ENCODE results near the gene ABCC8. TPM values are rescaled to one million over a fixed set of nuclear protein-coding genes. Genes with fewer than 3 reads are reported as not detected.

Gene ABCC8
- total RNA-seq, 4 donors from 2014 or later: 0.40 to 4.0 (median 3.5) TPM

- Histone ChIP-seq H3K27me3 (no peaks in the 10 kb centered on the region), H3K4me1 (no peaks in the 10 kb centered on the region), H3K27ac (no peak overlapping the region), H3K4me3 (no peak overlapping the region), H3K36me3 (no peaks in the 10 kb centered on the region), H3K9me3 (no peaks in the 10 kb centered on the region)
- 89 to 94% methylated on average over 3 to 6 of the region's 6 CpGs for WGBS, 2 donors (ENCODE audit: low coverage in 1 of 2)
- TF ChIP-seq POLR2AphosphoS5 (IDR thresholded peaks at IDR 0.05) (no peak), EP300 (IDR thresholded peaks at IDR 0.05; ENCODE audit: low read depth) (no peak), POLR2A (IDR thresholded peaks at IDR 0.05) (no peak), CTCF (IDR thresholded peaks at IDR 0.05) (no peak)
- intact Hi-C loops (cut with DNase I; ENCODE audit: low total_unique reads) (no loop called here), in situ Hi-C loops (cut with MboI; ENCODE audit: low pct_ligation_motif_present in 1 of 4, low pct_unique_long_range_greater_than_20kb in 1 of 4, low sequenced_read_pairs in 3 of 4) (loop anchor here in 3 of 4 donors (5.0 to 25.0 kb wide), 3 partner anchors 122 to 269 kb away; partner anchors contain the start of gene KCNJ11 (in 1 of the 3))
- DNase-seq: no peak
Measured at GRCh38 chr11:17506314-17506713, 29.7 kb upstream of the ABCC8 start.

GRCh38 chr11:17505146-17505545, 28.5 kb upstream of the ABCC8 start:
- Histone ChIP-seq H3K36me3 (no peaks in the 10 kb centered on the region), H3K4me3 (no peak overlapping the region), H3K9me3 (no peaks in the 10 kb centered on the region), H3K4me1 (no peaks in the 10 kb centered on the region), H3K27ac (no peak overlapping the region), H3K27me3 (no peaks in the 10 kb centered on the region)
- WGBS, 2 donors (ENCODE audit: low coverage in 1 of 2): 67% methylated on average over 4 of the region's 4 CpGs; no CpG with 5 or more reads in 1 of the 2 donors
- no peak for TF ChIP-seq EP300 (IDR thresholded peaks at IDR 0.05; ENCODE audit: low read depth)
- TF ChIP-seq POLR2AphosphoS5 (IDR thresholded peaks at IDR 0.05): no peak
- no peak for TF ChIP-seq CTCF (IDR thresholded peaks at IDR 0.05)
- no peak for TF ChIP-seq POLR2A (IDR thresholded peaks at IDR 0.05)
- DNase-seq: no peak
- intact Hi-C loops (cut with DNase I; ENCODE audit: low total_unique reads): loop anchor here (2.0 kb wide), 1 partner anchor 120 kb away; no protein-coding TSS in a partner anchor
- in situ Hi-C loops (cut with MboI; ENCODE audit: low pct_ligation_motif_present in 1 of 4, low pct_unique_long_range_greater_than_20kb in 1 of 4, low sequenced_read_pairs in 3 of 4): loop anchor here in 3 of 4 donors (5.0 to 25.0 kb wide), 3 partner anchors 120 to 268 kb away; partner anchors contain the start of gene KCNJ11 (in 1 of the 3)

GRCh38 chr11:17504330-17505107, 27.9 kb upstream of the ABCC8 start:
- Histone ChIP-seq H3K27ac (no peak overlapping the region), H3K36me3 (no peaks in the 10 kb centered on the region), H3K4me3 (no peak overlapping the region), H3K9me3 (no peaks in the 10 kb centered on the region), H3K4me1 (no peaks in the 10 kb centered on the region), H3K27me3 (no peaks in the 10 kb centered on the region)
- in situ Hi-C loops (cut with MboI; ENCODE audit: low pct_ligation_motif_present in 1 of 4, low pct_unique_long_range_greater_than_20kb in 1 of 4, low sequenced_read_pairs in 3 of 4): loop anchor here (5.0 to 25.0 kb wide), 5 partner anchors 112 to 272 kb away; partner anchors contain the start of gene KCNJ11 (in 1 of the 4)
- WGBS, 2 donors (ENCODE audit: low coverage in 1 of 2): 35 to 60% methylated on average over 2 to 9 of the region's 9 CpGs
- peak; percentile 72 to 97 (median 86) for TF ChIP-seq POLR2AphosphoS5 (IDR thresholded peaks at IDR 0.05)
- no peak for TF ChIP-seq POLR2A (IDR thresholded peaks at IDR 0.05)
- peak; percentile 85 to 90 (median 89) for TF ChIP-seq CTCF (IDR thresholded peaks at IDR 0.05)
- peak; percentile 15 for TF ChIP-seq EP300 (IDR thresholded peaks at IDR 0.05; ENCODE audit: low read depth)
- peak; percentile 83 for DNase-seq
- intact Hi-C loops (cut with DNase I; ENCODE audit: low total_unique reads): loop anchor here (2.0 kb wide), 1 partner anchor 120 kb away; no protein-coding TSS in a partner anchor

- 89% methylated on average over 4 of the region's 4 CpGs; no CpG with 5 or more reads in 1 of the 2 donors for WGBS, 2 donors (ENCODE audit: low coverage in 1 of 2)
- no peak for TF ChIP-seq POLR2AphosphoS5 (IDR thresholded peaks at IDR 0.05)
- TF ChIP-seq CTCF (IDR thresholded peaks at IDR 0.05): no peak
- no peak for TF ChIP-seq EP300 (IDR thresholded peaks at IDR 0.05; ENCODE audit: low read depth)
- TF ChIP-seq POLR2A (IDR thresholded peaks at IDR 0.05): no peak
- intact Hi-C loops (cut with DNase I; ENCODE audit: low total_unique reads): no loop called here
Measured at GRCh38 chr11:17502630-17503029, 26.0 kb upstream of the ABCC8 start.

More at GRCh38 chr11:17502630-17503029, 26.0 kb upstream of the ABCC8 start:
- Histone ChIP-seq H3K27me3 (no peaks in the 10 kb centered on the region), H3K4me1 (no peaks in the 10 kb centered on the region), H3K27ac (no peak overlapping the region), H3K9me3 (no peaks in the 10 kb centered on the region), H3K36me3 (no peaks in the 10 kb centered on the region), H3K4me3 (no peak overlapping the region)
- no peak for DNase-seq
- in situ Hi-C loops (cut with MboI; ENCODE audit: low pct_ligation_motif_present in 1 of 4, low pct_unique_long_range_greater_than_20kb in 1 of 4, low sequenced_read_pairs in 3 of 4): loop anchor here in 3 of 4 donors (5.0 to 25.0 kb wide), 4 partner anchors 110 to 270 kb away; partner anchors contain the start of gene KCNJ11 (in 1 of the 3)

All from transverse colon (tissue), 4 donors.